ENCODE measurements around the gene ACBD4. TPM values are rescaled to one million over a fixed set of nuclear protein-coding genes. Genes with fewer than 3 reads are reported as not detected.

The ACBD4 gene
- total and polyA plus RNA-seq, 2 of the 13 experiments (the other 11 are each of a cell fraction or from before 2014, with no cell fraction given) = 16.1 to 26.9 TPM

DNA sequence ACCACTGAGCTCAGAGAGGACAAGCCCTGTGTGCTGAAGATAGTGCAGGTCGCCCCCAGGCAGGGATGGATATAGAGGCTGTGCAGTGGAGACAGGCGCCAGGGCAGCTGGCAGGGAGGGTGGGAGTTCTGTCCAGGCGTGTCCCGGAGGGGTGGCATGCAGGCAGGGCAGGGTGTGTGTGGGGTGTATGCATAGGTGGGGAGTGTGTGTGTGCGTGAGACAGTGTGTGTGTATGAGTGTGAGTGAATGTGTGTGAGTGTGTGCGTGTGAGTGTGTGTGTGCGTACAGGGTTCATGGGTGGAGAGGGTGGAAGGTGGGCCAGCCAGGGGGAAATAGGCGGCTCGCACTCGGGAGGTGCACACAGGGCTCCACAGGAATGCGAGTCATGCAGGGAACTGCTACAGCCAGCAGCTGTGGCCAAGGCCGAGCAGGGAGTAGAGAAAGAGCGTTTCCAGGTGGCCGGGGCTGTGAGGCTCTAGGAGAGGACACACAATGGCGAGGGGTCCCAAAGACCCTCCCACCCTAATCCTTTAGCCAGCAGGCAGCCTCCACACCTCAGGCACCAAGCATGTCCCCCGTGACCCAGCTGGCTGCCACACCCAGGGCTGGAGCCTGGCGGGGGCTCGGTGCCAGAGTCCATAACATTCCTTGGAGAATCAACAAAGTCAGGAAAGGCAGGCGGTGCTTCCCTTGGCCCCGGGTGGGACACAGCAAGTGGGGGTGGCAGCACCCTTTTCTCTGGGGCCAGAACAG is 7.8 kb upstream of the ACBD4 start (continued):
- TF ChIP-seq SNAI1 (CRISPR knock-in tag; IDR thresholded peaks at IDR 0.05; ENCODE audit: borderline replicate concordance) (no peak; the same call in 1 of the 2 replicates), ZNF510 (CRISPR knock-in tag; IDR thresholded peaks at IDR 0.05; ENCODE audit: low read depth) (no peak), NFATC3 (CRISPR knock-in tag; IDR thresholded peaks at IDR 0.05) (no peak), ZZZ3 (CRISPR knock-in tag; IDR thresholded peaks at IDR 0.05; ENCODE audit: borderline replicate concordance) (0 out of 2 replicates have a peak, but pooled peaks have one; percentile 8), ZNF569 (CRISPR knock-in tag; IDR thresholded peaks at IDR 0.05; ENCODE audit: borderline replicate concordance) (no peak), ZNF430 (CRISPR knock-in tag; IDR thresholded peaks at IDR 0.05) (no peak), FOSL1 (CRISPR knock-in tag; IDR thresholded peaks at IDR 0.05; ENCODE audit: borderline replicate concordance) (no peak), RFX3 (CRISPR knock-in tag; IDR thresholded peaks at IDR 0.05) (no peak), ARHGAP35 (CRISPR knock-in tag; IDR thresholded peaks at IDR 0.05; ENCODE audit: borderline replicate concordance) (no peak; the same call in 1 of the 2 replicates), ZSCAN20 (CRISPR knock-in tag; IDR thresholded peaks at IDR 0.05; ENCODE audit: borderline replicate concordance) (no peak), JUN (CRISPR knock-in tag; IDR thresholded peaks at IDR 0.05) (no peak), EEA1 (CRISPR knock-in tag; IDR thresholded peaks at IDR 0.05; ENCODE audit: borderline replicate concordance) (no peak; the same call in 1 of the 2 replicates), IKZF4 (CRISPR knock-in tag; IDR thresholded peaks at IDR 0.05; ENCODE audit: borderline replicate concordance, low read depth, not compliant biosample characterization) (no peak), ZNF354B (CRISPR knock-in tag; IDR thresholded peaks at IDR 0.05) (no peak), ZNF792 (CRISPR knock-in tag; IDR thresholded peaks at IDR 0.05) (no peak; the same call in 1 of the 2 replicates), PAF1 (CRISPR knock-in tag; IDR thresholded peaks at IDR 0.05) (no peak), MTA3 (CRISPR knock-in tag; IDR thresholded peaks at IDR 0.05) (no peak), ADNP (CRISPR knock-in tag; IDR thresholded peaks at IDR 0.05) (no peak)
- TF ChIP-seq, protein P1, sequence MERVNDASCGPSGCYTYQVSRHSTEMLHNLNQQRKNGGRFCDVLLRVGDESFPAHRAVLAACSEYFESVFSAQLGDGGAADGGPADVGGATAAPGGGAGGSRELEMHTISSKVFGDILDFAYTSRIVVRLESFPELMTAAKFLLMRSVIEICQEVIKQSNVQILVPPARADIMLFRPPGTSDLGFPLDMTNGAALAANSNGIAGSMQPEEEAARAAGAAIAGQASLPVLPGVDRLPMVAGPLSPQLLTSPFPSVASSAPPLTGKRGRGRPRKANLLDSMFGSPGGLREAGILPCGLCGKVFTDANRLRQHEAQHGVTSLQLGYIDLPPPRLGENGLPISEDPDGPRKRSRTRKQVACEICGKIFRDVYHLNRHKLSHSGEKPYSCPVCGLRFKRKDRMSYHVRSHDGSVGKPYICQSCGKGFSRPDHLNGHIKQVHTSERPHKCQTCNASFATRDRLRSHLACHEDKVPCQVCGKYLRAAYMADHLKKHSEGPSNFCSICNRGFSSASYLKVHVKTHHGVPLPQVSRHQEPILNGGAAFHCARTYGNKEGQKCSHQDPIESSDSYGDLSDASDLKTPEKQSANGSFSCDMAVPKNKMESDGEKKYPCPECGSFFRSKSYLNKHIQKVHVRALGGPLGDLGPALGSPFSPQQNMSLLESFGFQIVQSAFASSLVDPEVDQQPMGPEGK (CRISPR knock-in tag; IDR thresholded peaks at IDR 0.05) = peak; percentile 93
- TF ChIP-seq, protein P2, sequence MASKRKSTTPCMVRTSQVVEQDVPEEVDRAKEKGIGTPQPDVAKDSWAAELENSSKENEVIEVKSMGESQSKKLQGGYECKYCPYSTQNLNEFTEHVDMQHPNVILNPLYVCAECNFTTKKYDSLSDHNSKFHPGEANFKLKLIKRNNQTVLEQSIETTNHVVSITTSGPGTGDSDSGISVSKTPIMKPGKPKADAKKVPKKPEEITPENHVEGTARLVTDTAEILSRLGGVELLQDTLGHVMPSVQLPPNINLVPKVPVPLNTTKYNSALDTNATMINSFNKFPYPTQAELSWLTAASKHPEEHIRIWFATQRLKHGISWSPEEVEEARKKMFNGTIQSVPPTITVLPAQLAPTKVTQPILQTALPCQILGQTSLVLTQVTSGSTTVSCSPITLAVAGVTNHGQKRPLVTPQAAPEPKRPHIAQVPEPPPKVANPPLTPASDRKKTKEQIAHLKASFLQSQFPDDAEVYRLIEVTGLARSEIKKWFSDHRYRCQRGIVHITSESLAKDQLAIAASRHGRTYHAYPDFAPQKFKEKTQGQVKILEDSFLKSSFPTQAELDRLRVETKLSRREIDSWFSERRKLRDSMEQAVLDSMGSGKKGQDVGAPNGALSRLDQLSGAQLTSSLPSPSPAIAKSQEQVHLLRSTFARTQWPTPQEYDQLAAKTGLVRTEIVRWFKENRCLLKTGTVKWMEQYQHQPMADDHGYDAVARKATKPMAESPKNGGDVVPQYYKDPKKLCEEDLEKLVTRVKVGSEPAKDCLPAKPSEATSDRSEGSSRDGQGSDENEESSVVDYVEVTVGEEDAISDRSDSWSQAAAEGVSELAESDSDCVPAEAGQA (IDR thresholded peaks at IDR 0.05; ENCODE audit: low read depth) = no peak
- TF ChIP-seq, protein P2 (CRISPR knock-in tag; IDR thresholded peaks at IDR 0.05; ENCODE audit: borderline replicate concordance) = no peak
- TF ChIP-seq, protein P3, sequence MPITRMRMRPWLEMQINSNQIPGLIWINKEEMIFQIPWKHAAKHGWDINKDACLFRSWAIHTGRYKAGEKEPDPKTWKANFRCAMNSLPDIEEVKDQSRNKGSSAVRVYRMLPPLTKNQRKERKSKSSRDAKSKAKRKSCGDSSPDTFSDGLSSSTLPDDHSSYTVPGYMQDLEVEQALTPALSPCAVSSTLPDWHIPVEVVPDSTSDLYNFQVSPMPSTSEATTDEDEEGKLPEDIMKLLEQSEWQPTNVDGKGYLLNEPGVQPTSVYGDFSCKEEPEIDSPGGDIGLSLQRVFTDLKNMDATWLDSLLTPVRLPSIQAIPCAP (CRISPR knock-in tag; IDR thresholded peaks at IDR 0.05; ENCODE audit: low read depth) = no peak
